Neuron (in vitro differentiated cells): ENCODE measurements around the gene HDAC2.

Experiments used
- H2AFZ ChIP-seq: one replicate; pipeline ENCODE4 v1.6.1; 2013; ENCODE audit warnings: low read depth, mild to moderate bottlenecking, inconsistent platforms, low read length, moderate library complexity
- H3K27me3 ChIP-seq: one replicate; pipeline ENCODE4 v1.6.1; 2013; ENCODE audit warnings: low read length; ENCODE audit not compliant: insufficient read depth
- H3K36me3 ChIP-seq: one replicate; pipeline ENCODE4 v1.6.1; 2013; ENCODE audit warnings: low read length; ENCODE audit not compliant: insufficient read depth
- H3K4me1 ChIP-seq: one replicate; pipeline ENCODE4 v1.6.1; 2013; ENCODE audit warnings: low read length; ENCODE audit not compliant: insufficient read depth
- H3K4me3 ChIP-seq: 2 replicates; pipeline ENCODE4 v1.5.1; 2013; ENCODE audit warnings: mild to moderate bottlenecking, low read length, moderate library complexity
- H3K9me3 ChIP-seq: one replicate; pipeline ENCODE4 v1.6.1; 2013; ENCODE audit warnings: low read length

The HDAC2 gene

GRCh38 chr6:113888956-113889630, 81.9 kb downstream of the HDAC2 start:
- H3K4me3 ChIP-seq: no peak overlapping the region
- peaks cover 2% of the 10 kb centered on the region for H3K9me3 ChIP-seq
- no peak overlapping the region for H2AFZ ChIP-seq
- no peaks in the 10 kb centered on the region for H3K4me1 ChIP-seq
- no peaks in the 10 kb centered on the region for H3K27me3 ChIP-seq
- H3K36me3 ChIP-seq: no peaks in the 10 kb centered on the region

GRCh38 chr6:113888493-113888892, 82.5 kb downstream of the HDAC2 start:
- Histone ChIP-seq H2AFZ (no peak overlapping the region), H3K4me3 (no peak overlapping the region), H3K9me3 (peaks cover 2% of the 10 kb centered on the region), H3K27me3 (no peaks in the 10 kb centered on the region), H3K4me1 (no peaks in the 10 kb centered on the region), H3K36me3 (no peaks in the 10 kb centered on the region)

- H3K36me3 ChIP-seq: no peaks in the 10 kb centered on the region
These were observed 84.4 kb downstream of the HDAC2 start for GRCh38 chr6:113886512-113886911.

GRCh38 chr6:113884011-113884410, 86.9 kb downstream of the HDAC2 start:
- H3K4me3 ChIP-seq: no peak overlapping the region

More at GRCh38 chr6:113886512-113886911, 84.4 kb downstream of the HDAC2 start:
- H2AFZ ChIP-seq: no peak overlapping the region
- H3K4me3 ChIP-seq: no peak overlapping the region
- peaks cover 2% of the 10 kb centered on the region for H3K9me3 ChIP-seq
- no peaks in the 10 kb centered on the region for H3K4me1 ChIP-seq
- no peaks in the 10 kb centered on the region for H3K27me3 ChIP-seq

More at GRCh38 chr6:113884011-113884410, 86.9 kb downstream of the HDAC2 start:
- Histone ChIP-seq H2AFZ (no peak overlapping the region), H3K9me3 (peaks cover 2% of the 10 kb centered on the region), H3K27me3 (no peaks in the 10 kb centered on the region), H3K36me3 (no peaks in the 10 kb centered on the region), H3K4me1 (peaks cover 4% of the 10 kb centered on the region)
